Nephron progenitor cell (in vitro differentiated cells): ENCODE data around the gene EMC8.
A peak's percentile ranks its signal among the peaks of the same experiment; 100 is the strongest.

ENCODE experiments used
- DNase-seq: peaks from one replicate; pipeline ENCODE4 v3.0.0; 2021
- H3K27ac Mint-ChIP-seq: 2 replicates; pipeline ENCODE4 v1.8.0; 2021; ENCODE audit warnings: mild to moderate bottlenecking, moderate library complexity, mixed read lengths
- H3K27me3 Mint-ChIP-seq: 2 replicates; pipeline ENCODE4 v1.8.0; 2021; ENCODE audit warnings: mild to moderate bottlenecking, low read depth, mixed read lengths; ENCODE audit not compliant: poor library complexity
- H3K36me3 Mint-ChIP-seq: 2 replicates; pipeline ENCODE4 v1.8.0; 2021; ENCODE audit warnings: low read depth, mixed read lengths
- H3K4me1 Mint-ChIP-seq: 2 replicates; pipeline ENCODE4 v1.8.0; 2021; ENCODE audit warnings: mixed read lengths
- H3K4me3 Mint-ChIP-seq: 2 replicates; pipeline ENCODE4 v1.8.0; 2021; ENCODE audit warnings: mild to moderate bottlenecking, moderate library complexity, mixed read lengths
- H3K9me3 Mint-ChIP-seq: 2 replicates; pipeline ENCODE4 v1.8.0; 2021; ENCODE audit warnings: mild to moderate bottlenecking, moderate library complexity, mixed read lengths
- TF ChIP-seq, protein P1 (sequence below): fragments of 200-600 bp; sonication (generic); IDR thresholded peaks from 2 replicates; pipeline ENCODE4 v1.5.0; 2021; ENCODE audit warnings: antibody characterized with exemption

The EMC8 gene

DNA sequence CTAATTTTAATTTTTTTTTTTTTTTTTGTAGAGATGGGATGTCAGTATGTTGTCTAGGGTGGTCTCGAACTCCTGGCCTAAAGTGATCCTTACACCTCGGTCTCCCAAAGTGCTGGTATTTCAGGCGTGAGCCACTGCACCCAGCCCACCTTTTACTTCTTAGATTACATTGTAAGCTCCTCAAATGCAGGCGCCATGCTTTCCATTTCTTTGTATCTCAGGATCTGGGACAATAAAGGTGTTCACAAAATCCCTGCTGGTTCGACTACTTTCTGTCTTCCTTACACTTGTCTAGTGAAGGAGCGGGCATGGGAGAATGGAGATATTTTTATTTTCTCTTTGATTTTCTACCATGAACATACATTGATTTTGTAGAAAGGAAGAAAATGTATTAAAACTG lies 25.2 kb downstream of the EMC8 start:
- DNase-seq: no peak
- peaks cover 31% of the 10 kb centered on the region for H3K36me3 Mint-ChIP-seq
- H3K27me3 Mint-ChIP-seq: peaks cover 2% of the 10 kb centered on the region
- H3K9me3 Mint-ChIP-seq: no peaks in the 10 kb centered on the region
- H3K4me3 Mint-ChIP-seq: no peak overlapping the region
- TF ChIP-seq, protein P1, sequence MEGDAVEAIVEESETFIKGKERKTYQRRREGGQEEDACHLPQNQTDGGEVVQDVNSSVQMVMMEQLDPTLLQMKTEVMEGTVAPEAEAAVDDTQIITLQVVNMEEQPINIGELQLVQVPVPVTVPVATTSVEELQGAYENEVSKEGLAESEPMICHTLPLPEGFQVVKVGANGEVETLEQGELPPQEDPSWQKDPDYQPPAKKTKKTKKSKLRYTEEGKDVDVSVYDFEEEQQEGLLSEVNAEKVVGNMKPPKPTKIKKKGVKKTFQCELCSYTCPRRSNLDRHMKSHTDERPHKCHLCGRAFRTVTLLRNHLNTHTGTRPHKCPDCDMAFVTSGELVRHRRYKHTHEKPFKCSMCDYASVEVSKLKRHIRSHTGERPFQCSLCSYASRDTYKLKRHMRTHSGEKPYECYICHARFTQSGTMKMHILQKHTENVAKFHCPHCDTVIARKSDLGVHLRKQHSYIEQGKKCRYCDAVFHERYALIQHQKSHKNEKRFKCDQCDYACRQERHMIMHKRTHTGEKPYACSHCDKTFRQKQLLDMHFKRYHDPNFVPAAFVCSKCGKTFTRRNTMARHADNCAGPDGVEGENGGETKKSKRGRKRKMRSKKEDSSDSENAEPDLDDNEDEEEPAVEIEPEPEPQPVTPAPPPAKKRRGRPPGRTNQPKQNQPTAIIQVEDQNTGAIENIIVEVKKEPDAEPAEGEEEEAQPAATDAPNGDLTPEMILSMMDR: no peak
- no peaks in the 10 kb centered on the region for H3K4me1 Mint-ChIP-seq
- no peak overlapping the region for H3K27ac Mint-ChIP-seq

DNA sequence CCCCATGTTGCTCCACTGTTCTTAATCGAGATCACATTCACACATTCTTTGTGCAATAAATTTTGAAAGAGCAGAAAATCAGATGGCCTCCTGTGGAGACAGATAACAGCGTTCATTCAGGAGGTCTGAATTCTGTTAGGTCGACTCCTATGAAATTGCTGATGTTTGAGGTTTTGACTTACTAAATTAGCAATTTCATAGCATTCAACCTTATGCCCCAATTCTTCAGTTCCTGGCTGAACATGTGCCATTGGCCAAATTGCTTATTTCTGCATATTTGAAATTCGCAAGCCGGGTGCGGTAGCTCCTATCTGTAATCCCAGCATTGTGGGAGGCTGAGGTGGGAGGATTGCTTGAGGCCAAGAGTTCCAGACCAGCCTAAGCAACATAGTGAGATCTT lies 26.3 kb downstream of the EMC8 start:
- TF ChIP-seq, protein P1: no peak
- Mint-ChIP-seq H3K4me3 (no peak overlapping the region), H3K9me3 (no peaks in the 10 kb centered on the region), H3K36me3 (peaks cover 27% of the 10 kb centered on the region), H3K27me3 (peaks cover 2% of the 10 kb centered on the region), H3K4me1 (peaks cover 2% of the 10 kb centered on the region), H3K27ac (no peak overlapping the region)
- DNase-seq: no peak

DNA sequence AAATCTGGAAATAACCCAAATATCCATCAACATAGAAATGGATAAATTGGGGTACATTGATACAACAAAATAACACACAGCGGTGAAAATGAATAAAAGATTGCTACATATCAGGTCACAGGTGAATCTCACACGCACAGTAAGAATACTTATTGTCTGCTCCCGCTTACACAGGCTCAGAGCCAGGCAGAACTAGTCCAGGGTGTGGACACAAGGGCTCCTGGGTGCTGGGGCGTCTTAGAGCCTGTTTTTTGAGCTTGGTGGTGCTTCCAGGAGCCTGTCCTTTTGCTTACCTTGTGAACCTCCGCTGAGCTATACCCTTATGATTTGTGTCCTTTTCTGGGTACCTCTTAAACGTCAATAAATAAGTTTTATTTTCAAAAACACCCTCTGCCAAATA lies 28.6 kb downstream of the EMC8 start:
- Mint-ChIP-seq H3K27me3 (peaks cover 11% of the 10 kb centered on the region), H3K4me1 (peaks cover 9% of the 10 kb centered on the region), H3K27ac (no peak overlapping the region), H3K4me3 (no peak overlapping the region), H3K36me3 (peaks cover 12% of the 10 kb centered on the region), H3K9me3 (no peaks in the 10 kb centered on the region)
- TF ChIP-seq, protein P1: no peak
- no peak for DNase-seq

DNA sequence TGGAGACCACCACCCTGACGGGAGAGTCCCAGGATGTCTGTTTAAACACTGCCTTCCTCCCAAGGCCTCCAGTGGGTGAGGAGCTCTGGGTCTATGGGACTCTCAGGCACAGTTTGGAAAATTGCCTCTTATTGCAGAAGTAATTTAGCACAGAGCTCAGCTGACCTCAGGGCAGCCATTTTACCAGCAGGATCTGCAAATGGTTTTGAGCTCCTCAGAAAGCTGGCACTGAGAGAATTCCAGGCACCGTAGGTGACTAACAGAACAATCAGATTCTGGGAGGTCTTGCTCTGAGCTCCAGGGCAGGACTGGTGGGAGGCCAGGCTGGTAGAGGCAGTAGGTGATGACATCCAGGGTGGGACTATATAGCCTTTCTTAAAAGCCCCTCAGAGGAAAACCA lies 31.1 kb downstream of the EMC8 start:
- H3K27ac Mint-ChIP-seq: peak overlapping the region; percentile 12
- H3K36me3 Mint-ChIP-seq: peaks cover 8% of the 10 kb centered on the region
- H3K4me1 Mint-ChIP-seq: peaks cover 9% of the 10 kb centered on the region
- H3K27me3 Mint-ChIP-seq: peaks cover 32% of the 10 kb centered on the region
- TF ChIP-seq, protein P1: no peak
- H3K4me3 Mint-ChIP-seq: no peak overlapping the region
- no peak for DNase-seq
- no peaks in the 10 kb centered on the region for H3K9me3 Mint-ChIP-seq

DNA sequence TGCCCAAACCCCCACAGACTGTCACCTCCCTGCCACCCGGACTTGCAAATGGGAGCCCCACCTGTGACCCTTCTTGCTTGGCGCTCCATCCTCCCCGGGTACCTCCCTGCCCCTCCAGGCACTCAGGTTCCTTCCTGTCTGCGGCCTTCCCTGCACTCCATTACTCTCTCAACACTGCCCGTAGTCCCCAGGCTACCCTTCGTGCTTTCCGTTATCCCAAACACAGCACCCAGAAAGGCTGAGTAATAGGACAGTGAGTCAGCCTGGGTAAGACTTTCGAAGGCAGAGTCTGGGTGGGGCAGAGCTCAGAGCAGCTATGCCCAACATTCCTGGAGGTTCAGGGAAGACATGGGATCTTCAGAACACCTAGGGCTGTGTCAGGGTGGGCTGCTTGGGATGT lies 31.8 kb downstream of the EMC8 start:
- no peak for DNase-seq
- H3K27ac Mint-ChIP-seq: no peak overlapping the region
- H3K4me1 Mint-ChIP-seq: peaks cover 9% of the 10 kb centered on the region
- H3K4me3 Mint-ChIP-seq: no peak overlapping the region
- TF ChIP-seq, protein P1: no peak
- no peaks in the 10 kb centered on the region for H3K9me3 Mint-ChIP-seq
- peaks cover 8% of the 10 kb centered on the region for H3K36me3 Mint-ChIP-seq
- H3K27me3 Mint-ChIP-seq: peaks cover 36% of the 10 kb centered on the region

DNA sequence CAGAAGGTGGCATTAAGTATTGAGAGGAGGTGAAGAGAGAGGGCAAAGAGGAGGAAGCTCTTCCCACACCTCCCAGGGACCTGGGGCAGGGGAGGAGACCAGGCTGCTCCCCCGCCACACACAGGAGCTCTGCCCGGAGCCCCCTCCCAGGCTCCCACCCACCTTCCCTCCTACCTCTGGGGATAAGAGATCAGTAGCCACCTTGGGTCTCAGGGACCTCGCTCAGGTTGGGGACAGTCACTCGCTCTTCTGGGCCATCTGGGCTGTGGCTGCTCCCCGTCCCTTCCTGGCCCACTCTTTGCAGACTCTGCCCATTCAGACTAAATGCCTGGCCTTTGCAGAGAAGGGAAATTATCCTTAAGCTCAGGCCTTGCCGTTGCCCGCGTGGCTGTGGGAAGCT lies 33.6 kb downstream of the EMC8 start:
- DNase-seq: no peak

More for the DNA sequence above, 33.6 kb downstream of the EMC8 start:
- H3K9me3 Mint-ChIP-seq: no peaks in the 10 kb centered on the region
- no peak overlapping the region for H3K4me3 Mint-ChIP-seq
- H3K27ac Mint-ChIP-seq: no peak overlapping the region
- H3K4me1 Mint-ChIP-seq: peaks cover 9% of the 10 kb centered on the region
- peaks cover 46% of the 10 kb centered on the region for H3K27me3 Mint-ChIP-seq
- TF ChIP-seq, protein P1: no peak
- peaks cover 8% of the 10 kb centered on the region for H3K36me3 Mint-ChIP-seq
